HG03095 (cell line): ENCODE measurements around the gene CDKAL1.

Experiments
- ATAC-seq: cut with Tn5 transposase; IDR thresholded peaks from one replicate; pipeline ENCODE4 v1.9.1; 2021; ENCODE audit warnings: moderate library complexity; ENCODE audit not compliant: unreplicated experiment

CDKAL1 gene

GRCh38 chr6:20998748-20999448 lies 464.6 kb downstream of the CDKAL1 start:
- no peak for ATAC-seq

- ATAC-seq: no peak
Measured at GRCh38 chr6:21000331-21000801, 466.1 kb downstream of the CDKAL1 start.

GRCh38 chr6:21001736-21002135 lies 467.5 kb downstream of the CDKAL1 start:
- ATAC-seq: no peak

GRCh38 chr6:21003780-21004541 lies 469.7 kb downstream of the CDKAL1 start:
- peak; percentile 69 for ATAC-seq

GRCh38 chr6:21005816-21006570 lies 471.7 kb downstream of the CDKAL1 start:
- ATAC-seq: no peak

- no peak for ATAC-seq
Measured at GRCh38 chr6:21019614-21020013, 485.4 kb downstream of the CDKAL1 start.

GRCh38 chr6:21022343-21023107 lies 488.3 kb downstream of the CDKAL1 start:
- peak; percentile 97 for ATAC-seq

- no peak for ATAC-seq
Measured at GRCh38 chr6:21023210-21023609, 489.0 kb downstream of the CDKAL1 start.

GRCh38 chr6:21024616-21025015 lies 490.4 kb downstream of the CDKAL1 start:
- no peak for ATAC-seq

GRCh38 chr6:21026576-21027273 lies 492.5 kb downstream of the CDKAL1 start:
- no peak for ATAC-seq

GRCh38 chr6:21027507-21027906 lies 493.2 kb downstream of the CDKAL1 start:
- no peak for ATAC-seq

- ATAC-seq: no peak
Measured at GRCh38 chr6:21031182-21031581, 496.9 kb downstream of the CDKAL1 start.

- ATAC-seq: no peak
Measured at GRCh38 chr6:21033084-21033483, 498.8 kb downstream of the CDKAL1 start.

- ATAC-seq: no peak
Measured at GRCh38 chr6:21033575-21034026, 499.3 kb downstream of the CDKAL1 start.

GRCh38 chr6:21034345-21034744 lies 500.1 kb downstream of the CDKAL1 start:
- no peak for ATAC-seq

GRCh38 chr6:21037453-21037852 lies 503.2 kb downstream of the CDKAL1 start:
- ATAC-seq: peak; percentile 62

GRCh38 chr6:21039926-21040325 lies 505.7 kb downstream of the CDKAL1 start:
- ATAC-seq: no peak

- no peak for ATAC-seq
Measured at GRCh38 chr6:21045135-21045700, 511.0 kb downstream of the CDKAL1 start.

GRCh38 chr6:21046276-21046675 lies 512.0 kb downstream of the CDKAL1 start:
- ATAC-seq: no peak

- ATAC-seq: no peak
Measured at GRCh38 chr6:21048047-21048446, 513.8 kb downstream of the CDKAL1 start.
